GM12891 (cell line): ENCODE measurements around the gene PIPOX.

Source experiments
- POLR2A ChIP-seq: IDR thresholded peaks from 2 replicates; pipeline ENCODE4 v1.6.1; 2011; ENCODE audit warnings: low read depth, low read length, control low read depth
- POLR2AphosphoS5 ChIP-seq: IDR thresholded peaks from 2 replicates; pipeline ENCODE4 v1.6.1; 2011; ENCODE audit warnings: low read depth, low read length, control low read depth
- TAF1 ChIP-seq: IDR thresholded peaks from 2 replicates; pipeline ENCODE4 v1.6.1; 2011; ENCODE audit warnings: low read depth, low read length, control low read depth

DNA sequence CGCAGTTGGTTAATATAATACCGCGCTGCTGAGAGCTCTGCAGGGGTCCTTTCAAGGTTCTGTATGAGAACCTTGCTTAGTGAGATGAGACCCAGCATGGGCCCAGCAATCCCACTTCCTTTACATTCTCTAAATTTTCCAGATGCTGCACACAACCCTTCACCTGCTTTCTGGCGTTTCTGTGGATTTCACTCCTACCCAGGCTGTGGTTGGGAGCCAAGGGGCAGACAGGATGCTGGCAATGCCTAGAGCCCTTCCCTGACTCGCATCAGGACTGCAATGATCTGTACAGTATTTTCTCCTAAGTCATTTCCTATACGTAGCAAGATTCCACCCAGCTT is 10.1 kb upstream of the PIPOX start:
- TF ChIP-seq POLR2AphosphoS5: no peak
- TF ChIP-seq TAF1: no peak
- no peak for TF ChIP-seq POLR2A
